Measurements from ENCODE around the gene VPS33B. TPM values are rescaled to one million over a fixed set of nuclear protein-coding genes. Genes with fewer than 3 reads are reported as not detected.

VPS33B gene
- total RNA-seq, 2 experiments from 2014 or later, result 3.9 to 13.0 TPM

GRCh38 chr15:90974216-90974615 lies 48.2 kb downstream of the VPS33B start:
- Histone ChIP-seq H3K4me2 (ENCODE audit: low read length) (no peak overlapping the region), H3K36me3 (ENCODE audit: insufficient read depth, low read length) (peaks cover 93% of the 10 kb centered on the region), H2AFZ (ENCODE audit: low read length) (no peak overlapping the region), H3K9me2 (ENCODE audit: insufficient read depth, low read length) (no peaks in the 10 kb centered on the region), H3K4me3 (ENCODE audit: low read depth, low read length, poor library complexity, severe bottlenecking) (no peak overlapping the region), H4K20me1 (ENCODE audit: insufficient read depth, low read length) (no peaks in the 10 kb centered on the region), H3K79me2 (ENCODE audit: insufficient read depth, low read depth, low read length) (no peaks in the 10 kb centered on the region), H3K27ac (ENCODE audit: low read depth, low read length, poor library complexity, severe bottlenecking) (no peak overlapping the region), H3K4me1 (ENCODE audit: insufficient read depth, low read length, poor library complexity, severe bottlenecking) (no peaks in the 10 kb centered on the region), H3K9me3 (ENCODE audit: low read length) (no peaks in the 10 kb centered on the region)
- POLR2A ChIA-PET, result no interaction called here
- DNase-seq (ENCODE audit: low spot score), result no peak
- no TSS peak for BruUV-seq (replicated peaks)
- TF ChIP-seq EZH2phosphoT487 (IDR thresholded peaks at IDR 0.05; ENCODE audit: borderline replicate concordance, low read depth, low read length), result no peak
- no peak for TF ChIP-seq CTCF (conservative IDR thresholded peaks at IDR 0.05; ENCODE audit: low read length)
- CTCF ChIA-PET (ENCODE audit: unreplicated experiment), result no interaction called here
- intact Hi-C loops (cut with micrococcal nuclease; ENCODE audit: unreplicated experiment), result no loop called here

GRCh38 chr15:90972133-90972532 lies 50.3 kb downstream of the VPS33B start:
- ChIA-PET CTCF (ENCODE audit: unreplicated experiment) (no interaction called here), POLR2A (interaction anchor here (0.6 to 1.2 kb wide), 5 partner anchors 9 to 37 kb away, joined by 3 to 4 read pairs (median 3); partner anchors contain the start of gene RCCD1)
- Histone ChIP-seq H3K4me1 (ENCODE audit: insufficient read depth, low read length, poor library complexity, severe bottlenecking) (no peaks in the 10 kb centered on the region), H3K27ac (ENCODE audit: low read depth, low read length, poor library complexity, severe bottlenecking) (no peak overlapping the region), H3K4me3 (ENCODE audit: low read depth, low read length, poor library complexity, severe bottlenecking) (no peak overlapping the region), H4K20me1 (ENCODE audit: insufficient read depth, low read length) (no peaks in the 10 kb centered on the region), H3K79me2 (ENCODE audit: insufficient read depth, low read depth, low read length) (no peaks in the 10 kb centered on the region), H3K9me3 (ENCODE audit: low read length) (no peaks in the 10 kb centered on the region), H3K4me2 (ENCODE audit: low read length) (no peak overlapping the region), H2AFZ (ENCODE audit: low read length) (no peak overlapping the region), H3K36me3 (ENCODE audit: insufficient read depth, low read length) (peaks cover 94% of the 10 kb centered on the region), H3K9me2 (ENCODE audit: insufficient read depth, low read length) (no peaks in the 10 kb centered on the region)
- TSS peak; percentile 2 for BruUV-seq (replicated peaks)
- intact Hi-C loops (cut with micrococcal nuclease; ENCODE audit: unreplicated experiment), result no loop called here
- DNase-seq (ENCODE audit: low spot score), result no peak
- TF ChIP-seq EZH2phosphoT487 (IDR thresholded peaks at IDR 0.05; ENCODE audit: borderline replicate concordance, low read depth, low read length) (no peak), CTCF (conservative IDR thresholded peaks at IDR 0.05; ENCODE audit: low read length) (no peak)

GRCh38 chr15:90970274-90970673 lies 52.1 kb downstream of the VPS33B start:
- no peak for DNase-seq (ENCODE audit: low spot score)
- intact Hi-C loops (cut with micrococcal nuclease; ENCODE audit: unreplicated experiment), result no loop called here
- POLR2A ChIA-PET, result interaction anchor here (1.6 kb wide), 1 partner anchor 16 kb away, joined by 4 read pairs; no protein-coding TSS in a partner anchor

More at GRCh38 chr15:90970274-90970673, 52.1 kb downstream of the VPS33B start:
- no TSS peak for BruUV-seq (replicated peaks)
- no peaks in the 10 kb centered on the region for H3K79me2 ChIP-seq (ENCODE audit: insufficient read depth, low read depth, low read length)
- peaks cover 94% of the 10 kb centered on the region for H3K36me3 ChIP-seq (ENCODE audit: insufficient read depth, low read length)
- H3K9me3 ChIP-seq (ENCODE audit: low read length), result no peaks in the 10 kb centered on the region
- CTCF ChIA-PET (ENCODE audit: unreplicated experiment), result no interaction called here
- H3K4me1 ChIP-seq (ENCODE audit: insufficient read depth, low read length, poor library complexity, severe bottlenecking), result no peaks in the 10 kb centered on the region
- TF ChIP-seq EZH2phosphoT487 (IDR thresholded peaks at IDR 0.05; ENCODE audit: borderline replicate concordance, low read depth, low read length) (no peak), CTCF (conservative IDR thresholded peaks at IDR 0.05; ENCODE audit: low read length) (no peak)
- H2AFZ ChIP-seq (ENCODE audit: low read length), result no peak overlapping the region
- H4K20me1 ChIP-seq (ENCODE audit: insufficient read depth, low read length), result no peaks in the 10 kb centered on the region
- no peak overlapping the region for H3K27ac ChIP-seq (ENCODE audit: low read depth, low read length, poor library complexity, severe bottlenecking)
- no peak overlapping the region for H3K4me3 ChIP-seq (ENCODE audit: low read depth, low read length, poor library complexity, severe bottlenecking)
- no peaks in the 10 kb centered on the region for H3K9me2 ChIP-seq (ENCODE audit: insufficient read depth, low read length)
- no peak overlapping the region for H3K4me2 ChIP-seq (ENCODE audit: low read length)
